GM21528 (cell line): ENCODE data around the gene ZNG1C.
"Not testable (repeated sequence)": the region's sequence is repeated elsewhere in the genome, so short reads cannot be mapped to it uniquely, and the experiment has no call there.

Experiments
- ATAC-seq: cut with Tn5 transposase; IDR thresholded peaks from one replicate; pipeline ENCODE4 v1.9.1; 2021; ENCODE audit warnings: mild to moderate bottlenecking, moderate library complexity; ENCODE audit not compliant: unreplicated experiment, low FRiP score

The ZNG1C gene

DNA sequence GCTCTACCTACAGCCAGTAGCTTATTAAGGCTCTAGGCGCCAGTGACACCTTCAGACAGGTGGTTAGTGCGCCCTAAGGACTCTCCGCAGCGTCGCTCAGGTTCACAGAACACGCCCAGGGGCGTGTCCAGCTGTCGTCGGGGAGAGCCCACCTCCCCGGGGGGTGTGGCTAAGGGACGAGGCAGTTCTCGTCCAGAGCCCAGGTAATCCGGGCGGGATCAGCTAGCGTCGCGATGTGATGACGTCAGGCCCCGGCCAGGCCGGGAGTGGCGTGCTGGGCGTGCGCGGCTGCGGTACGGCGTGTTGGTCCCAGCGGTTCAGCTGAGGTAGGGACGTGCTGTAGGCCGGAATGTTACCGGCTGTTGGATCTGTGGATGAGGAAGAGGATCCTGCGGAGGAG lies at the start of gene ZNG1C:
Gene ZNG1C, plus strand, starts transcription at position 301 of the 400 bp plus-strand sequence. Its CDS starts 49 bp downstream, at position 350.
- not testable (repeated sequence) for ATAC-seq

- ATAC-seq = not testable (repeated sequence)
These were observed 654 bp downstream of the ZNG1C start for GRCh38 chr9:68242437-68242836.

GRCh38 chr9:68281041-68281440 lies 39.3 kb downstream of the ZNG1C start:
- ATAC-seq = not testable (repeated sequence)

GRCh38 chr9:68302567-68302966 lies 60.8 kb downstream of the ZNG1C start, which contains the start of gene FOXD4L3:
TSS of gene FOXD4L3 (plus strand) at chr9:68302867. CDS start at chr9:68302952, 85 bp downstream.
- ATAC-seq = not testable (repeated sequence)

GRCh38 chr9:68303771-68304170 lies 62.0 kb downstream of the ZNG1C start:
- not testable (repeated sequence) for ATAC-seq

GRCh38 chr9:68304212-68304611 lies 62.4 kb downstream of the ZNG1C start:
- not testable (repeated sequence) for ATAC-seq

DNA sequence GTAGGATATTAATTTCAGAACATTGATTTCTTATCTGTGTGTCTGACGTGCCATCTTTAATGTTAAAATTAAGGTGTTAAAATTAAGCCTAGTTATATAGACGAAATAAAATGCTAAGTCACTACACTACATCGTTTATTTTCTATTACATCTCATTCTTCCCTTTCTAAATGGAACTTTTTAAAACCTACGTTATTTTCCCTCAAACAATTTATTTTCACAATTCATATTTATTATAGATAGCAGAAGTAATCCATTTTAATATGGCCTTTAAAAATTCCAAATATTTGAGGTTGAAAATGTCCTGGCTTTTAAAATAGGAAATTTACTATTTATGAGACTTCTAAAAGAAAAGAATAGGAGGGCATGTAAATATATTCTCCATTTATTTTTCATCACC lies 63.0 kb downstream of the ZNG1C start:
- not testable (repeated sequence) for ATAC-seq

DNA sequence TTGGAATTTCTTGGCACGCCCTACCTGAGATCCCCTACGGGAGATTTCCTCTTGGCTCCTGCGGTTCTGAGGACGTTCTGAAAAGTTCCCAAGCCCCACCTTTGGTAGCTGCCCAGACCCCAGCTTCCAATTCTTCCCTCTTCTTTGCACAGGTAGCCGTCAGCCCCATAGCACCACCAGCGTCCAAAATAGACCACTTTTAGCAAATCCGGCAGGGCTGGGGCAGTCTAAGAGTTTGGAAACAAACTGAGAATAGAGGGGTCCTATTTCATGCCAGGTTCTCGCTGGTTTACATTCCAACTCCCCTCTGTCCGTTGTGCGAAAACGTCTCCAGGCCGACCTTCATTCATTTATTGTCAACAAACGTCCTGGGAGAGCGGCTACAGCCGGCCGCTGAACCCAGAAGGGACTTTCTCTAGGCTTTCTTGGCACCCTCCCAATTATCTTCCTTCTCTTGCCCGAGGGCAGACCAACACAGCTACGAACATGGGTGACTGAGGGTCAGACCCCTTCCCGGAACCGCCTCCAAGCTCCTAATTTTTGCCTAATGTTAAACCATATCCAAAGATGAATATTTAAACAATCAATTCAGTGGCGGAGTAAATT lies 64.0 kb downstream of the ZNG1C start:
- ATAC-seq = not testable (repeated sequence)

DNA sequence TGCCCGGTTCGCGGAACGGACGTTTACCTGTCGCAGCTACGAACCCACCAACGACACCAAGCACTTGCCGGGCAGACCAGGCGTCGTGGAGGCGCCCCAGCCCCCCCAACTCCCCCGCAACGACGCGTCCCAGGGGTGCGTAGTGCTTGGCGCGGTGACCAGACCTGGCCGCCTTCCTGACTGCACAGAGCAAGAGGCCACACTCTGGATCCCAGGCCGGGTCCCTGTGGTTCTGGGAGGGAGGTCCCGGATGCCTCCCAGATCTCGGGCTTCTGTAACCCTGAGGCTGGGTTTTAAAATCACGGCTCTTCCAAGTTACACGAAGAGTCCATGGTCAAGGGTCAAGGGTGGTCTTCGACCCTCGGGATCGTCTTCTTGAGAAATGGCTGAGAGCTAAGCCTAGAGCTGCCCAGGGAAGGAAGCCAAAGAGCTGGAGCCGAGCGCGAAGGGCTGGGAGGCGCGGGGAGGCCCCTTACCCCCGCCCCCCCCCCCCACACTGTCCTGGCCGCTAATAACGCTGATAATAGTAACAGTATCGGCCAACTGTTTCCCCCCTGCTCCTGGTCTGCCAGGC lies 64.7 kb downstream of the ZNG1C start:
- ATAC-seq = not testable (repeated sequence)

DNA sequence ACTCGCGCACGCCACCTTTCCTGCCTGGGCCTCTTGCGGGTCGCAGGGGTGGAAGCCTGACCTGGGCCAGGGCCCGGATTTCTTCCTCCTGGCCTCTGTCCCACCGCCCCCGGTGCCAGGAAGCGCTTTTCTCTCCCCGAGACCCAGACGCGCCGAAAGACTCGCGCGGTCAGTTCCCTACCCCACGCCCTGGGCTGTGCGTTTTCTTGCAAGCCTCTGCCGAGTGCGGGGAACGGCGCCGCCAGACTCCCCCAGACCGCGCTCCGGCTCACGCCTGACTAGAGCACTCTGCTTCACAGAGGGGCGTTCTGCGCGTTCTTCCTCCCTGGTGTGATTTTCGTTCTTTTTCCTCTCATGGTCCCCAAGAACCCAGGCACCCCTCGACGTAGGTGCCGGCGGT lies 65.3 kb downstream of the ZNG1C start:
- not testable (repeated sequence) for ATAC-seq

GRCh38 chr9:68307654-68308053 lies 65.9 kb downstream of the ZNG1C start:
- ATAC-seq = not testable (repeated sequence)

DNA sequence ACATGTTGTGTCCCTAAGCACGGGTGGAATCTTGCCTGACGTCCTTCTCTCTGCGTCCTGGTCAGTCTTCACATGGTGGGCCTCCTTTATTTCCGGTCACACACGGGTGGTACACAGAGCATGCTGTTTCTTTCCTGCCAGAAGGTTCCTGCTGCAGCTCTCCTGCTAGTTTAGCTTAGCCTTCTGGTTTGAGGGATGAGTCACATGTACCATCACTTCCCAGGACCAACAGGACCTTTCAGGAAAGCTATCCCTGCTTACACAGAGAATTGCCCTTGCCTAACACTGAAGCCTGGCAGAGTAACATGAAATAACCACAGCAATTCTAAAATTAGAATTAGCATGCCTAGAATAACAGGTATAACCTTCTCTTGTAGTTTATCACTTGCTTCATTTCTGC lies 69.4 kb downstream of the ZNG1C start:
- not testable (repeated sequence) for ATAC-seq

DNA sequence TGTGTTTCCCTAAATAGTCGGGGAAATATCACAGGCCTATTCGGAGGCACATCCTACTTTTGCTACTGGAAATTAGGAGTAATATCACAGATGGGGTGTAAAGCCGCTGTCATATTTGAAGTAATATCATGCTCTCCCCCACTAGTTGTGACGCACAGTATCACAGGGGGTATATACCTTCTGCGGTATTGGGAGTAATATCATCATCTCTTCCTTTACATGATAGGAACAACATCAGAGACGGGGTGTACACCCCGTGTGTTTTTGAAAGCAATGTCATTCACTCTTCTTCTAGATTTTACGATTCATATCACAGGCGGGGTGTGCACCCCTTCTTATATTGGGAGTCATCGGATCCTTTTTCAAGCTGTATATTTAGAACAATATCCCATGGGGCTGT lies 76.4 kb downstream of the ZNG1C start:
- ATAC-seq = not testable (repeated sequence)

- ATAC-seq = not testable (repeated sequence)
These were observed 82.0 kb downstream of the ZNG1C start for GRCh38 chr9:68323749-68324148.

DNA sequence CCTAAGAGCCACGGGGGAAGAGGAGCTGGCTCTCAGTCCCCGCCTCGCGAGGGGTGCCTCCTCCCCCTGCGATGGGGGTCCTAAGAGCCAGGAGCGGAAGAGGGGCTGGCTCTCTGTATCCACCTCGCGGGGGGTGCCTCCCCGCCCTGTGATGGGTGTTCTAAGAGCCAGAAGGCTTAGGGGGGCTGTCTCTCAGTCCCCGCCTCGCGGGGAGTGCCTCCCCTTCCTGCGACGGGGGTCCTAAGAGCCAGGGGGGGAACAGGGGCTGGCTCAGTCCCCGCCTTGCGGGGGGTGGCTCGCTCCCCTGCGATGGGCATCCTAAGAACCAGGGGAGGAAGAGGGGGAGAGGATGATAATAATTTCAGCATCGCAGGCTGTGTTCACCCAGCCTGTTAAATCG lies 82.7 kb downstream of the ZNG1C start:
- ATAC-seq = not testable (repeated sequence)

DNA sequence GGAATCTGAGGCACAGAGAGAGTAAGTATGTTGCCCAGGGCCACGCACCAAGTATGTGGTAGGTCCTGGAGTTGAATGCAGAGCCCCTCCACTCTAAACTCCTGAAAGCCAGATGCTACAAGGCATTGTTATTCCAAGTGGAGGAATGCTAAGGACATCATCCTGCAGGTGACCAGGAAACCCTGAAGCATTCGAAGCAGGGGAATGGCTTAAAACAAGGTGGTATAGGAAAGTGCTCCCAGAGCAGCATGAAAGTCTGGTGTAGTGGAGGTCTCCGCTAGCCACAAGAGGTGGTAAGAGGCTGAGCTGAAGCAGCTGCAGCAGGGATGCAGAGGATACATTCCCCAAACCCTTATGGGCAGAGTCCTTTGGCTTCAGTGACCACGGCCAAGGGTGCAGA lies 87.3 kb downstream of the ZNG1C start:
- ATAC-seq = not testable (repeated sequence)

DNA sequence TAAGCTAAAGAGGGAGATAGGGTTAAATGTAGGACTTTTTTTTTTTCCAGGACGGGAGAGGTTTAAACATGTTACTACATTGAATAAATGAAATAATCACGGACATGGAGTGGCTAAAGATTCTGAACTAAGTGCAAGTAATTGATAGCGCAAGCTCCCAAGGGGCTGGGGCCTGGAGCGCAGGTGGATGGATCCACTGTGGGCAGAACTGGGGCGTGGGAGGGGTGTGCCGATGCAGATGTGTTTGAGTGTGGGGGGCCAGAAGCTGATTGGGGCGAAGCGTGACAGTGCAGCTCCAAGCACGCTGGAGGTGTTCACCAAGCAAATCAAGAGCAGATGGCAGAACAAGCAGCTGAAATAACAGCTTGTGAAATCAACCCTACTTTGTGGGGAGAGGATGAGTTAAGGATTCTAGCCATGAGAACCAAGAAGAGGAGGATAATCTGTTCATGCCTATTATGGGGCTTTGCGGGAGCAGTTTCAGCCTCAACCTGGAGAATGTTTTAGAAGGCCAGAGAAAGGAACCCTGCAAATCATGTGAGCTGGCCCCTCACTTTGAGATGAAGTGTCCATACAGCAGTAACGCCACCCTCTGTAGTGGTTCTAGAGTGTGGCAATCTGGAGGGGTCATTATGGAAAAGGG lies 88.9 kb downstream of the ZNG1C start:
- ATAC-seq = not testable (repeated sequence)

GRCh38 chr9:68332122-68332521 lies 90.3 kb downstream of the ZNG1C start:
- ATAC-seq = not testable (repeated sequence)

DNA sequence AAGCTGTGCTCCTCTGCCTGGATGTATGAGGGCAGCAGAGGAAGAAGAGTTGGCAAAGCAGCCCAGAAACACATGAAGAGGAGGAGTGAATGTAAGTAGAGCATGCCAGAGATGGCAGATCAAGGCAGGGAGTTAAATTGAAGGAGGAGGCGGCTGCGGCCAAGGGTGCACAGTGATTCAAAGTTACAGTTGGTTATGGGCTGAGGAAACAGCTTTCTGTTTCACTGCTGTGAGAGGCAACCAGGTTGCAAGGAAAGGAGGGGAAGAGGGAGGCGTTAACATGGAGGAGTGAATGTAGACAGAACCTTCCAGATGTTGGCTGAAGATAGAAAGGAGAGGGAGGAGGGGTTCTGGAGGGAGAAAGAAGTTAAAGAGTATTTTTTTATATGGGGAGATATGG lies 94.2 kb downstream of the ZNG1C start:
- ATAC-seq = not testable (repeated sequence)

DNA sequence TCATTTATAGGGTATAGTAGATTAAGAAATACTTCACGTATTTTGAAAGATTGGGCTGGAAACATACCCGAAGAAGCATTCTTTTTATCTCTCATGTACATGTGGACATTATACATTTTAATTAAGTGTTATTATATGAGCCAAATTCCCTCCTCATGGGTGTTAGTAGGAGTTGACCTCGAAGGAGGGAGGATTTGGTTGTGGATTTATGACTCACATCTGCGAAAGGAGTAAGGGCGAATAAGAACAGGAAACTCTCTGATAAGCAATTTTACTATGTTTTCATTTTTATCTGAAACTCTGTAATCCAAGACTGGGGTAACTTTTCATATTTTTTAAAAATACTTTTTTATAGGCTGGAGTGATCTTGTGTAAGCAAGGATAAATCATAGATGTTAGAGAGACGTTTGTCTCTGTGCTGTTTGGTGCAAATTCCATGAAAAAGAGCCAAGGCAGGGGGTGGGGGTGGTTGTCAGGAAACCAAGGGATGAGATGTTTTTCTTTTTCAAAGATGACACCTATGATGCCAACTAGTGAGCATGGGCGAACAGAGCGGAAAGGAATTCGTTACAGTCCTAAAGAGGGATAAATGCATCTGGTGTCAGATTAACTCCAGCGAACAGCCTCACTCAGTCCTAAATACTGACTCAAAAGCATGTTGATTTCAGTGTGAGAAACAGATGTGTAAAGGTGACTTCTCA lies 95.0 kb downstream of the ZNG1C start:
- not testable (repeated sequence) for ATAC-seq

GRCh38 chr9:68338000-68338399 lies 96.2 kb downstream of the ZNG1C start:
- ATAC-seq = not testable (repeated sequence)
